Left lobe of liver (tissue), 2 donors: Measurements from ENCODE around the gene BRICD5. TPM values are rescaled to one million over a fixed set of nuclear protein-coding genes. Genes with fewer than 3 reads are reported as not detected.

Experiments
- ATAC-seq: fragments of 200-7000 bp; cut with Tn5 transposase; one replicate; pipeline ENCODE4 v1.9.1; 2020; ENCODE audit warnings: mild to moderate bottlenecking, moderate library complexity
- DNase-seq: peaks from one replicate; pipeline ENCODE4 v3.0.0-alpha.2; 2020; ENCODE audit warnings: low spot score
- total RNA-seq: library from RNA; stranded (reverse); gene quantifications from one replicate; pipeline ENCODE4 v1.2.1, GENCODE V29; 2021
- donor health status: DM: no; HTN: no; CAD: no; lungs with moderate emphysema.
- donor health status: DM: no; HTN: yes; CAD: no.

The BRICD5 gene
- total RNA-seq, 1 donor from 2014 or later: 5.3 TPM

DNA sequence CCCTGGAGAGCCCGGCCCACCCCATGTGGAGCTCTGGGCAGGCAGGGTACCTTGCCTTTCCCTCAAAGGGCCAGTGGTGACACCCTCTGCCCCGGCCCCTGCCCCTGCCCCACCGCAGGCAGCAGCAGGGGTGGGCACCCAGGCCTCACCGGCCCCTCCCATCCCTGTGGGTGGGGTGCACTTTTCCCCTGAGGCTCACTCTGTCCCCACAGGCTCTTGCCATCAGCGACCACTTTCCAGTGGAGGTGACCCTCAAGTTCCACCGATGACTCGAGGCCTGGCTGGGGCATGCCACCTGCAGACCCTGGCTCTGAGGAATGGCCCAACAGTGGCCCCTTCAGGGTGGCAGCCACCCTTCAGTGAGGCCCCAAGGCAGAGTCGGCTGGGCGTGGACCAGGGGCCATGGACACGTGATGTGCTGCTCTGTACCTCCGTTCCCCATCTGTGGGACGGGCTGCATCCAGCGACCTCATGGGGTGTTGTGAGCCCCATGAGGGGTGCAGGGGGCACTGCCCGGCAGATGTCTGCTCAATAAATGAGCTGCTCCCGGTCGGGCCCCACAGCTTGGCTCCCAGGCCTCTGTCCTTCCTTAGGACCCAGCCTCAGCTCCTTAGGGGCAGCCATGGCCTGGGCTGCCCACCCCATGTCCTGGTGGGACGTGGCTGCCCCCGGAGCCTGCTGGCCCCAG, 27.6 kb upstream of the BRICD5 start:
- peak; percentile 35 for ATAC-seq
- DNase-seq: no peak

DNA sequence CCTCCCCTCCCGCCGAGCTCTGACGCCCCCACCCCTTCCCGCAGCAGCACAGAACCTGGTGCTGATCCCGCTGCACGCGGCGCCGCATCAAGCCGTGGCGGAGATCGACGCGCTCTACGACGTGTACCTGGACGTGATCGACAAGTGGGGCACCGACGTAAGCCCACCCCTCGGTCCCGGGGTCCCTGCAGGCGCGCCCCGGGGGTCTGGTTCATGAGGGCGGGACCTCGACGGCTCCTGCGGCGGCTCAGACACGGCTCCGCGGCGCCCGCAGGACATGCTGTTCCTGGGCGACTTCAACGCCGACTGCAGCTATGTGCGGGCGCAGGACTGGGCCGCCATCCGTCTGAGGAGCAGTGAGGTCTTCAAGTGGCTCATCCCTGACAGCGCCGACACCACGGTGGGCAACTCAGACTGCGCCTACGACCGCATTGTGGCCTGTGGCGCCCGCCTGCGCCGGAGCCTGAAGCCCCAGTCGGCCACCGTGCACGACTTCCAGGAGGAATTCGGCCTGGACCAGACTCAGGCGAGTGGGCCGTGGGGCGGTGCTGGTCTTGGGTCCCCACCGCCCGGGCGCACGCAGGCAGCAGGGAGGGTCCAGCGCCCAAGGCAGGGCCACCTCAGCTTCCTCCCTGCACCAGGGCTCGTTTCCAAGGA, 27.0 kb upstream of the BRICD5 start:
- DNase-seq (no peak), ATAC-seq (peak; percentile 24)

DNA sequence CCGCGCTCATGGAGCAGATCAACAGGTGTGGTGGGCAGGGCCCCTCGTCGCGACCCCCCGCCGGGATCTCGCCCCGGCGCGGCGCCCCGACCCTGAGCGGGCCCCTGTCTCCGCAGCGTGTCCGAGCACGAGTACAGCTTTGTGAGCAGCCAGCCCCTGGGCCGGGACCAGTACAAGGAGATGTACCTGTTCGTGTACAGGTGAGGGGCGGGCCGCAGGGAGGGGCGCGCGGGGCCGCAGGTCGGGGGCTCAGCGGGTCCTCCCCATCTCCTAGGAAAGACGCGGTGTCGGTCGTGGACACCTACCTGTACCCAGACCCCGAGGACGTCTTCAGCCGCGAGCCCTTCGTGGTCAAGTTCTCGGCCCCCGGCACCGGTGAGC, 26.4 kb upstream of the BRICD5 start:
- ATAC-seq (no peak), DNase-seq (no peak)

DNA sequence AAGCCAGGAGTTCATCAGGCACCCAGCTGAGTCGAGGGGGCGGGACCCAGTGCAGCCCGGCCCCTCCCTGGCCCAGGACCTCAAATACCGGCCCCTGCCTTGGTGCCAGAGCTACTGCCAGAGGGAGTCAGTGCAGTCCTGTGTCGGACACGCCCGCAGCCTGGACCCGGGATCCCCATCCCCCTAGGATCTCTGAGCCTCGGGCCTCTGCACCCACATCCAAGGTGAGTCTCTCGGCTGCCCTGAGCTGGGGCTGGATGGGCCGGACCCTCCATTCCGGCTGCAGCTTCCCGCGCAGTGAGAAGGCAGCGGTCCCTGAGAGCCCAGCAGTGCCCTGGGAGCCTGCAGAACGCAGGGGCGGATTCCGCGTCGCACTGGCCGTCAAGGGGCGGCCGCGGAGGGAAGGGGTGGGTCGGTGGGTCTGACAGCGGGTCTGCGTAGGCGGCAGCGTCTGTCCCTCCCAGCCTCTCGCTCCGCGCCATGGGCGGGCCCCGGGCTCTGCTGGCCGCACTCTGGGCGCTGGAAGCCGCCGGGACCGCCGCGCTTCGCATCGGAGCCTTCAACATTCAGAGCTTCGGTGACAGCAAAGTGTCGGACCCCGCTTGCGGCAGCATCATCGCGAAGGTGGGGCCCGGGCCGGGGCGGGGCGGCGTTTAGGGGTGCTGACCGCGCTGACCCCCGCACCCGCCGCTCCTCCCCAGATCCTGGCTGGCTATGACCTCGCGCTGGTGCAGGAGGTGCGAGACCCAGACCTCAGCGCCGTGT, 25.9 kb upstream of the BRICD5 start, which contains the start of gene DNASE1L2:
TSS of gene DNASE1L2 (plus strand) at position 108 of the 765 bp plus-strand sequence. CDS start at position 481, 373 bp downstream.
- peak; percentile 59 for ATAC-seq
- no peak for DNase-seq

DNA sequence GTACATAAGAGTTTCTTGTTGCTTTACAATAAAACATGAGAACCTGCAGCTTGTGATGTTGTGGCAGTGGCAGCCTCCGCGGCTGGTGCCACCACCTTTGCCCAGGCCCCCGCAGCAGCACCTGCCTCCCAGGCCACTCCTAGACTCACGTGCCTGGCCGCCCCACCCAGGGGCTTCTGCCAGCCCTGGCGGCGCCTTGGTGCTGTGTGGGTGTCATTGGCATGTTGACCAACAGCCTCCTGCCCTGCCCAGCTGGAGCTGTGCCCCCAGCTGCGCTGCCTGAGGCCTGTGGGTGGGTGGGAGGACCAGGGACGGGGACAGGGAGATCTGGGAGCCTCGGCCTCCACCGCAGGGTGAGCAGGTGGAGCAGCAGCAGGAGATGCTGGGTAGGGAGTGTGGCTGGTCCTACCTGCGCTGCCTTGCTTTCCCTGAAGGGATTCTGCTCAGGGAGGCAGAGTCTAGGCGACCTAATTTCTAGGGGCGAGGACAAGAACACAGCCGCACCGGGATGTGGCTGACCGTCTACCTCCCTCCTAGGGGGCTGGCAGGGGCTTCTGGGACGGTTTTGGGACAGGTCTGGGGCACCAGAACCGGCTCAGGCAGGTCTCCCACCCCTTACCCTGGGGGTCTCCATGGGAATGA, 25.2 kb upstream of the BRICD5 start:
- ATAC-seq (peak; percentile 6), DNase-seq (no peak)

DNA sequence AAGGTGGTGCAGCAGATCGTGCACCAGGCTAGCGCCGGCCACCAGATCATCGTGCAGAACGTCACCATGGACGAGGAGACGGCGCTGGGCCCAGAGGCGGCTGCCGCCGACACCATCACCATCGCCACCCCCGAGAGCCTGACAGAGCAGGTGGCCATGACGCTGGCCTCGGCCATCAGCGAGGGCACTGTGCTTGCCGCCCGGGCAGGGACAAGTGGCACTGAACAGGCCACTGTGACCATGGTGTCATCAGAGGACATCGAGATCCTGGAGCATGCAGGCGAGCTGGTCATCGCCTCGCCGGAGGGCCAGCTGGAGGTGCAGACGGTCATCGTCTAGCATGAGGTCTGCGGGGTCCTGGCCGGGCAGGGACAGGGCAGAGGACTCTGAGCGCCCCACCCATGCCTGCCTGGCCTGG, 24.6 kb upstream of the BRICD5 start:
- ATAC-seq: no peak
- no peak for DNase-seq

DNA sequence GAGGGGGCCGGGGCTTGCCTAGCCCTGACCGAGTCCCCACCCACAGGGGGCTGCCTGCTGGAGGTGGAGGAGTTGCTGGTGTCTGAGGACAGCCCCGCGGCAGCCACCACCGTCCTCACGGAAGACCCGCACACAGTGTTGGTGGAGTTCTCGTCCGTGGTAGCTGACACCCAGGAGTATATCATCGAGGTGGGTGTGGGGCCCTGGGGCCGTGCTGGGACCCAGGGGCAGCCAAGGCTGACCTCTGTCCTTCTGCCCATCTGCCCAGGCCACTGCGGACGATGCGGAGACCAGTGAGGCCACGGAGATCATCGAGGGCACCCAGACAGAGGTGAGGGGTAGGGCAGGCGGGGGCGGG, 24.1 kb upstream of the BRICD5 start:
- no peak for DNase-seq
- no peak for ATAC-seq

DNA sequence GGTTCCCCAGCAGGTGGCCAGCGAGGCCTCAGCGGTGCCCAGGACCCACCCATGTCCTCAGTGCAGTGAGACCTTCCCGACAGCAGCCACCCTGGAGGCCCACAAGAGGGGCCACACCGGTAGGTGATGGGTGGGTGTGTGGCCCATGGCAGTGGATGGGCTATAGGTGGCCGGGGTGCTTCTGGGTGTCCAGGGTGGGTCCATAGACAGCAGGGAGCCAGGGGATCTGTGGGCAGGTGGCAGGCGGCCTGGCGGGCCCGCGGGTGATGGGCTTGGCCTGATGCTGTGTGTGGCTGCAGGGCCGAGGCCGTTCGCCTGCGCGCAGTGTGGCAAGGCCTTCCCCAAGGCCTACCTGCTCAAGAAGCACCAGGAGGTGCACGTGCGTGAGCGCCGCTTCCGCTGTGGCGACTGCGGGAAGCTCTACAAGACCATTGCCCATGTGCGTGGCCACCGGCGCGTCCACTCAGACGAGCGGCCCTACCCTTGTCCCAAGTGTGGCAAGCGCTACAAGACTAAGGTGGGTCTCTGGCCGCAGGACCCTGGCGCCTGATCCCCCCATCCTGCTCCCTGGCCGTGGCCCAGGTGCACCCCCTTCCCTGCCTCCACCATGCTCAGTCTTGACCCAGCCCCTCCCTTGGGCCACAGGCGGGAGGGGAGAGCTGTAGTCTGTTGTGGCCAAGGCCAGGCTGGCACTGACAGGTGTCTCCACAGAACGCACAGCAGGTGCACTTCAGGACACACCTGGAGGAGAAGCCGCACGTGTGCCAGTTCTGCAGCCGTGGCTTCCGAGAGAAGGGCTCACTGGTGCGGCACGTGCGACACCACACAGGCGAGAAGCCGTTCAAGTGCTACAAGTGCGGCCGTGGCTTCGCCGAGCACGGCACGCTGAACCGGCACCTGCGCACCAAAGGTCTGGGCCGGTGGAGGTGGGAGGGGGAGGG, 23.5 kb upstream of the BRICD5 start:
- ATAC-seq (no peak), DNase-seq (no peak)

DNA sequence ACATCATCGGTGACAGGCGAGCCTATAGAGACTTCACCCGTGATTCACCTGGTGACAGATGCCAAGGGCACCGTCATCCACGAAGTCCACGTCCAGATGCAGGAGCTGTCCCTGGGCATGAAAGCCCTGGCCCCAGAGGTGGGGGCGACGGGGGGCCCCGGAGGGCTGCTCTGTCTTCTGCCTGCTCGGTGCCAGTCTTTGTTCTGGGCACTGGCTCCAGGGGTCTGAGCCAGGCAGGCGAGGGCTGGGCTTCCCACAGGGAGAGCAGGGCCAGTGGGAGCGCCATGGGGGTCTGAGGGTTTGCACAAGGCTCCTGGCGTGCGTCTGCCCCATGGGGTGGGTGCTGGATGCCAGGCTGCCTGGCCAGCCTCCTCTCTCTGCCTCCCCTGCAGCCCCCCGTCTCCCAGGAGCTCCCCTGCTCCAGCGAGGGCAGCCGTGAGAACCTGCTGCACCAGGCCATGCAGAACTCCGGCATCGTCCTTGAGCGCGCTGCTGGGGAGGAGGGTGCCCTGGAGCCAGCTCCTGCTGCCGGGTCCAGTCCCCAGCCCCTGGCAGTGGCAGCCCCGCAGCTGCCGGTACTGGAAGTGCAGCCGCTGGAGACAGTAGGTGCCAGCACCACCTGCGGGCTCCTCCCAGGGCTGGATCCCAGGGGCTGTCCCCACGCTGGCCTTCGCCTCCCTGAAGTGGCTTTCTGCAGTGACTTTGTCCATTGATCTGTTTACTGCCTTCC, 22.5 kb upstream of the BRICD5 start:
- no peak for ATAC-seq
- no peak for DNase-seq

DNA sequence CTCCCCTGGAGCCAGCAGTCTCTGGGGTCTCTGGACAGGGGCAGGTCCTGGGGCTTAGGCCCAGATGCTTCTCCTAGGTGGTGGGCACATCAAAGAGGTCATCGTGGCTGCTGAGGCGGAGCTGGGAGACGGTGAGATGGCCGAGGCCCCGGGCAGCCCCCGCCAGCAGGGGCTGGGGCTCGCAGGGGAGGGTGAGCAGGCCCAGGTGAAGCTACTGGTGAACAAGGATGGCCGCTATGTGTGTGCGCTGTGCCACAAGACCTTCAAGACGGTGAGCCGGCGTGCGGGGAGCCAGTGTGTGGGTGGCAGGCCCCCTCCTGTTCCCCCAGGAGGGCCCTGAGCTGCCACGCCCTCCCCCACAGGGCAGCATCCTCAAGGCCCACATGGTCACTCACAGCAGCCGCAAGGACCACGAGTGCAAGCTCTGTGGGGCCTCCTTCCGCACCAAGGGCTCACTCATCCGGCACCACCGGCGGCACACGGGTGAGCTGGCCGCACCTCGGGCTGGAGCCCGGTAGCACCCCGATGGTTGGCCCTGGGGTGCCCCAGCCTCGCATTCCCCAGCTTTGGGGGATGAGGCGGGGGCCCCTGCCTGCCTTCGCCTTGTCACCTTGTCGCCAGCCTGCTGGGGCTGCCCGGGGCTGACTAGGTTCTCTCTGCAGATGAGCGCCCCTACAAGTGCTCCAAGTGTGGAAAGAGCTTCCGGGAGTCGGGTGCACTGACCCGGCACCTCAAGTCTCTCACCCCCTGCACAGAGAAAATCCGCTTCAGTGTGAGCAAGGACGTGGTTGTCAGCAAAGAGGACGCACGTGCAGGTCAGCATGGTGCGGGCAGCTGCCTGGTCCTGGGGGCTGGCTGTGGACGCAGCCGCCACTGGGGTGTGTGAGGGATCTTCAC, 21.7 kb upstream of the BRICD5 start:
- no peak for ATAC-seq

DNA sequence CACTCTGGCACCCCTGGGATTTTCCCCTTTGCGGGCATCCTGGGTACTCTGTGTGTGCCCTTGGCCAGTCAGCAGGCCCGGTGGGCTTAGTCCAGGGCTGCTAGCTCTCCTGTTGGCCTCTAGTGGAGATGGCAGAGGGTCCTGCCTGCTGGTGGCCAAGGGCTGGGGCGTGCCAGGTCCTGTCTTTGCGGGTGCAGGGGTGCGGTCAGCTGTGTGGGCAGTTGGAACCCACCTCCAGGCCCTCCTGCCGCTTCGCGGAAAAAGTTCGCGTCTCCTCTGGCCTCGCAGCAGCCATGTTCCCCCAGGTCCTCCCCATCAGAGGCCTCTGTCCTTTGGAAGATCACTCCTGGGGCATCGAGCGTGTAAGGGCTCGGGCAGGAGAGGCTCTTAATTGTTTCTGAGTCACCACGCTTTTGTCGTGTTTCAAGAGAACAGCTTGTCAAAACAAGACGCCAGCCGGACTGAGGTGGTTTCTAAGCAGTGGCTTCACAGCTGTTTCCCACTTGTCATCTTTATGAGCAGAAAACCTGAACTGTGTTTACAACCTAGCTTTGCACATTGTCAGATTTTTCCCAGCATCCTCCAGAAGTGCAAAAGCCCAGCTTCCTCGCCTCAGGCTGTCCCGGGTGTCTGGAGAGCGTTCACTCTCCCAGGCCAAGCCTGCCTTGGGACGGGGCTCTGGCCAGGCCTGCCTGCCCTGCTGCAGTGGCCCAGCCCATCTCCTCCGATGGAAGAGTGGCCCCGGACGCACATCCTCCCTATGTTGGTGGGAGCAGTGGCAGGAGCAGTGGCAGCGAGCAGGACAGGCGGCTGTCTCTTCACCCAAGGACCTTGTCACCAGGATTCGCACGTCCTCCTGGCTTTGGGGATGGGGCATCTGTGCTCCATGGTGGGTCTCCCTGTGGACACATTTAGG, 20.6 kb upstream of the BRICD5 start:
- ATAC-seq (no peak), DNase-seq (no peak)

More for the DNA sequence above, 21.7 kb upstream of the BRICD5 start:
- no peak for DNase-seq

DNA sequence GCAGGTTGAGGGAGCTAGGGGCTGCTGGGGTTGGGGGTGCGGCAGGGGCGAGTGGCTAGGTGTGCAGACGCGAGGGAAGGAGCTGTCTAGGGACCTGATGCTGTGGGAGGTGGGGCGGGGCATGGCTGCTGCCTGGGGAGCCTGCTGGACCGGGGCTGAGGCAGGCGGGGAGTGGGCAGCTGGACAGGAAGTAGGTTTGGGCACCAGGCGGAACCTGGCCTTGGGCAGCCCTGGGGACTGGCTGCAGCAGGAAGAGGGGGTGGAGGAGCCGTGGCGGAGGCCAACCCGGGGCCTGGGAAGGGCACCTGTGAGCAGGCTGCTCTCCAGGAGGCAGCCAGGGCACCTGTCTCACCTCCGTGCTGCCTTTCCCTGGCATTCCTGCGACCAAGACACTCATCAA, 19.7 kb upstream of the BRICD5 start:
- DNase-seq (no peak), ATAC-seq (no peak)

DNA sequence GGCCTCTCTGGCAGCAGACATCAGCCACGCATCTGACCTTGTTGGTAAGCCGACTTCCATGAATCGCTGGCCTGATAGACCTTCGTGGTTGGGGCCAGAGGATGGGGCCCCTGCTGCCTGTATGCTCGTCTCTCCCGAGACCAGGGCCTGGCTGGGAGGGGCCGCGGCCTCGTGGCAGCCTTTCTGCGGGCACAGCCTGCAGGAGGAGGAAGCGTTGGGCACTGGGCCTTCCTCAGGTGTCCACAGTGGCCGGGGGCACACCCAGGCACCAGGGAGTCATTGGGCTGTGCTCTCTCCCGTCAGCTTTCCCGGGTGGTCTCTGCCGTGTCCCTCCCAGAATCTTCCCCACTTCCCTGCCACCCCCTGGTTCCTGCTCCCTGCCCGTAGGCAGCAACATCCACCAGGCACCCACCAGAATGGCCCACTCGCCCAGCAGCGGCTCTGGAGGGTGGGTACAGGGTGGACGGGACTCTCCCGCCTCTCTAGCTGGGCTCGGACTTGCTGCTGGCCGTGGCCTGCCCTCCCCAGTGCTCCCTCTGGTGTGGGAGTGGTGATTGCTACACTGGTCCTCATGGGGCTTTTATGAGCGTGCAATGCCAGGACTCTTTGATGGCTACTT, 19.1 kb upstream of the BRICD5 start:
- DNase-seq (no peak), ATAC-seq (no peak)

DNA sequence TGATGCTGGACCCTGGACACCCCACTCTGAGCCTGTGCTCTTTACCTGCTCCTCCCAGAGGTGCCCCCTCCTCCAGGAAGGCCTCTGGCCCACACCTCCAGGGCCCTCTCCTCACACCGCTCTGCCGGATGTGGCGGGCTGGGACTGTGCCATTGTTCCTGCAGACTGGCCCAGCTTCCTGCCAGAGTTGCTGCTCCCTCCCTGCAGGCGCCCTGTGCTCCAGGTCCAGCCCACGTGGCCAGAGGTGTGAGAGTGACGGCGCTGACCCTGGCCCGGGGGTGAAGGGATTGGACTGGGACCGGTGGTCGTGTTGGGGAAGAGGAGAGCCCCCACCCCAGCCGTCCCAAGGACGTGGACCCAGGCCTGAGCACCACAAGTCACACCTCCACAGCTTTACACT, 18.4 kb upstream of the BRICD5 start:
- DNase-seq (no peak), ATAC-seq (no peak)

DNA sequence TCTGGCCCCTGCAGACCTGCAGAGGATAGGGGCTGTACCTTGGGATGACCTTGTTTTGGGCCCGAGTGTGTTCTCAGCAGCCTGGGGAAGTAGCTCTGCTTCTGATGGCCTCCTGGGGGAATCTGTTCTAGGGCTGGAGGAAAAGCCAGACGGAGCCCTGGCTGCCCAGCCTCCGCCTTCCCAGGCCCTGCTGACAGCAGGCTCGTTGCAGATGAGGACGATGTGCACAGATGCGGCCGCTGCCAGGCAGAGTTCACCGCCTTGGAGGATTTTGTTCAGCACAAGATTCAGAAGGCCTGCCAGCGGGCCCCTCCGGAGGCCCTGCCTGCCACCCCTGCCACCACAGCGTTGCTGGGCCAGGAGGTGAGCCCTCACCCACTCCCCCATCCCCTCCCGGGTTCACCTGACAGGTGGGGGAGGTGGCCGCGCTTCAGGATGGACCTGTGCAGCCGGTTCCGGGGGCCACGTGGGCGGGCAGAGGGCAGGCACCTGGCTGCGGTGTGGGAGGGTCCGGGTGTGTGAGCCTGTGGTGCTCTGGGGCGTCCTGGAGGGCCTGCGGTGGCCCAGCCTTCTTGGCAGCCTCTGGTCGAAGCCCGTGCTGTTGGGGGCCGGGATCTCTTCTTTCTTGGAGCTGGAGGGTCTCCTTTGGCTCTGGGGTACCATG, 17.6 kb upstream of the BRICD5 start:
- ATAC-seq (no peak), DNase-seq (no peak)

DNA sequence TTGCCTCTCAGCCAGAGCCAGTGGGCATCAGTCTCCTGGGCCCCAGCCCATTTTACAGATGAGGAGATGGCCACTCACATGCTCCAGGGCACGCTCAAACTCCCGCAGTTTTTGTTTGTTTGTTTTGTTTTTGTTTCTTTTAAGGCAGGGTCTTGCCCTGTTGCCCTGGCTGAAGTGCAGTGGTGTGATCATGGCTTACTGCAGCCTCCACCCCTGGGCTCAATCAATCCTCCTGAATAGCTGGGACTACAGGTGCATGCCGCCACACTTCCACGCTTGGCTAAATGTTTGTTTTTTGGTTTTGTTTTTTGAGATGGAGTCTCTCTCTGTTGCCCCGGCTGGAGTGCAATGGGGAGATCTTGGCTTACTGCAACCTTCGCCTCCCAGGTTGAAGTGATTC, 16.3 kb upstream of the BRICD5 start:
- no peak for DNase-seq
- no peak for ATAC-seq
